Vagina (tissue), 2 donors: Measurements from ENCODE around the gene PRDM16.

Experiments used
- POLR2A ChIP-seq, 2 donors: fragments of 450-650 bp; IDR thresholded peaks; one replicate each; pipeline ENCODE4 v1.6.1; 2017; ENCODE audit warnings: antibody characterized with exemption in 2 of 2, mild to moderate bottlenecking in 2 of 2, moderate library complexity in 2 of 2
- POLR2AphosphoS5 ChIP-seq, 2 donors: sonication (generic); formaldehyde crosslinking; IDR thresholded peaks; one replicate each; pipeline ENCODE4 v1.9.0; 2017; ENCODE audit warnings: antibody characterized with exemption in 2 of 2, mild to moderate bottlenecking in 2 of 2, low read depth in 1 of 2; ENCODE audit not compliant: insufficient read depth in 1 of 2
- TF ChIP-seq, protein P1 (sequence below), 3 experiments: fragments of 450-650 bp in 2 of 3; fragments of 200-600 bp in 1 of 3; sonication (generic) in 1 of 3; IDR thresholded peaks; one replicate each; pipeline ENCODE4 v1.5.1; 2017 to 2019; ENCODE audit warnings: antibody characterized with exemption in 3 of 3, mild to moderate bottlenecking in 2 of 3, moderate library complexity in 2 of 3

DNA sequence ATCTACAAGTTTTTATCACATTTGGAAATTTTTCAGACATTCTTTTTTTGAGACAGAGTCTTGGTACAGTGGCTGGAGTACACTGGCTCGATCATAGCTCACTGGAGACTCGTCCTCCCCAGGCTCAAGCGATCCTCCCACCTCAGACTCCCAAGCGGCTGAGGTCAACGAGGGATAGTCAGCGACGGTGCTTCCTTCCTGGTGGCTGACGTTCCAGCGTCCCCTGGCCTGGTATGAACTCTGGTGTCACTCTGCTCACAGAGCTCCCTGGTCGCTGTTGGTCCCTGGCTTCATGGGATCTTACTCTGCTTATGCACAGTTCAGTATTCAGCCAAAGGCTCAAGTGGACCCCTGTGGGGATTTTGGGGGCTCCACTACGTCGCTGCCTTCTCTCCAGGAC lies 382.0 kb downstream of the PRDM16 start:
- TF ChIP-seq, protein P1, sequence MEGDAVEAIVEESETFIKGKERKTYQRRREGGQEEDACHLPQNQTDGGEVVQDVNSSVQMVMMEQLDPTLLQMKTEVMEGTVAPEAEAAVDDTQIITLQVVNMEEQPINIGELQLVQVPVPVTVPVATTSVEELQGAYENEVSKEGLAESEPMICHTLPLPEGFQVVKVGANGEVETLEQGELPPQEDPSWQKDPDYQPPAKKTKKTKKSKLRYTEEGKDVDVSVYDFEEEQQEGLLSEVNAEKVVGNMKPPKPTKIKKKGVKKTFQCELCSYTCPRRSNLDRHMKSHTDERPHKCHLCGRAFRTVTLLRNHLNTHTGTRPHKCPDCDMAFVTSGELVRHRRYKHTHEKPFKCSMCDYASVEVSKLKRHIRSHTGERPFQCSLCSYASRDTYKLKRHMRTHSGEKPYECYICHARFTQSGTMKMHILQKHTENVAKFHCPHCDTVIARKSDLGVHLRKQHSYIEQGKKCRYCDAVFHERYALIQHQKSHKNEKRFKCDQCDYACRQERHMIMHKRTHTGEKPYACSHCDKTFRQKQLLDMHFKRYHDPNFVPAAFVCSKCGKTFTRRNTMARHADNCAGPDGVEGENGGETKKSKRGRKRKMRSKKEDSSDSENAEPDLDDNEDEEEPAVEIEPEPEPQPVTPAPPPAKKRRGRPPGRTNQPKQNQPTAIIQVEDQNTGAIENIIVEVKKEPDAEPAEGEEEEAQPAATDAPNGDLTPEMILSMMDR (IDR thresholded peaks at IDR 0.05) = no peak
- no peak for TF ChIP-seq POLR2A (IDR thresholded peaks at IDR 0.05)
- TF ChIP-seq POLR2AphosphoS5 (IDR thresholded peaks at IDR 0.05; ENCODE audit: insufficient read depth in 1 of 2, low read depth in 1 of 2) = no peak
